ENCODE measurements around the gene STEAP1B.

STEAP1B gene

GRCh38 chr7:22397981-22398380, 102.0 kb downstream of the STEAP1B start:
- no peak for DNase-seq

- DNase-seq = no peak
Measured at GRCh38 chr7:22395222-22395621, 104.8 kb downstream of the STEAP1B start.

GRCh38 chr7:22394739-22395138, 105.2 kb downstream of the STEAP1B start:
- no peak for DNase-seq

- DNase-seq = no peak
Measured at GRCh38 chr7:22393913-22394729, 105.9 kb downstream of the STEAP1B start.

GRCh38 chr7:22390516-22390915, 109.5 kb downstream of the STEAP1B start:
- no peak for DNase-seq

DNA sequence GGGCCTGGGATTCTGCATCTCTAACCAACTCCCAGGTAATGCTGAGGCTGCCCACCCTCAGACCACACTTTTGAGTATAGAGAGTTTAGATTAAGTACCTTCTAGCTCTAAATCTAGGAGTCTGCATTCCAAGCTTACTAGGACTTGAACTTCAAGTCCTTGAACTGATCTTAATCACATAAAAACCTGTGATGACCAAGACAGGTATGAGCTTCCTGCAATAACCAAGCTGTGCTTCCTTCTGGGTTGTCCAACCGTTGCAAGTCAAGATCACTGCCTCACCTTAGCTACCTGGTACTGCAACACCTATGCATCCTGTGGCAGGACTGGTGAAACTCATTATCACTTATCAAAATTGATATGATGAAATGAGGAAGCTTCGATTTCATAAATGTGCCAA, 110.1 kb downstream of the STEAP1B start:
- DNase-seq = no peak

DNA sequence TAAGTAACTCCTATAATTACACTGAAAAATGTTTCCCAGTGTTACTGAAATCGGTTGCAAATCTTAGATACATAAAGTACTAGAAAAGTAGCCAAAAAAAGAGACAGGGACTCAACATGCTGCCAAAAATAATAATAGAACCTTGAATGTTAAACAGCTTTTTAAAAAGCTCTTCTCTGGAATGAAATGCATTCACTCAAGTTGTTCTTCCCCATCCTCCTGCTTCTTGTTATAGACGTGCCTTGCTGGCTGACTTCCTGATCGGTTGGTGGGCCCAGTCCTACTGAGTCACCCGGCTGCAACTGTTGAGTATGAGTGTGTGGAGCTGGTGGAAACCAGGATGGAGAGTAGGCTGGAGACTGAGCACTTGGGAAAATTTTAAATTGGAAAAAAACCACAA, 112.4 kb downstream of the STEAP1B start:
- DNase-seq = no peak

GRCh38 chr7:22386865-22387264, 113.1 kb downstream of the STEAP1B start:
- no peak for DNase-seq

GRCh38 chr7:22386206-22386858, 113.7 kb downstream of the STEAP1B start:
- DNase-seq = no peak

GRCh38 chr7:22385326-22385725, 114.7 kb downstream of the STEAP1B start:
- DNase-seq = no peak

DNA sequence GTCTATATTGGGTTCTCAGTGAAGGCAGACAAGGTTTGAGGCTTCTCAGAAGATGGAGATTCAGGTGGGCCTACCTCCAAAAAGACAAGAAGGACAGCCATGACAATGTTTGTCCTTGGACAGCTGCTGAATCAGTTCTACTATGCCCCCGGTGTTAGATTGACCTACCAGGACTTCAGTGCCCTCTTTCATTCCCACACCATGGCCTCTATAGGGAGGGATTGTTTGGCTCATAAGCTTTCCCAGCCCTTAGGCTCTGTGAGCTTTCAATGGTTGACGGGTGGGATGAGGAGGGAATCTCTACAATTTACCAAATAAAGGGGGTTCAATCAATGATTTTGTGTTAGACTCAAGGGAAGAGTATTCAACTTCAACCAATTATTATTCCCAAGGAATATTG, 119.7 kb downstream of the STEAP1B start:
- no peak for DNase-seq

- DNase-seq = no peak
Measured at GRCh38 chr7:22378199-22378980, 121.6 kb downstream of the STEAP1B start.

DNA sequence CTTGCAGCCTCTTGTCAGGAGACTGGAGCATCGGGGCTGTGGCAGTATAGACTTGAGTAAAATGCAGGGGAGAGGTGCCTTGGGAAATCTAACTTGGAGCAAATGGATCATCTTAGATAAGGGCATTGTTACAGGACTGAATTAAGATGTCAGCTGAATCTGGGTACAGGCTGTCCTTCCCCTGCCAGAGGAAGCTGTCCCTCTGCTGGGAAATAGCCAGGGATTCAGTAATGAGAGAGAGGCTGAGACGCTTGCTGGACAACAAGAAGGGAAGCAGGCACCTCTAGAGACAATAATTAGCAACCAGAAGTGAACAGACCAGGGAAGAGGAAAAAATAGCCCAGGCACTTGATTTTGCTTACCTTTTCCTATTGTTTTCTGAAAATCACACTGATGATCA, 122.3 kb downstream of the STEAP1B start:
- no peak for DNase-seq

DNA sequence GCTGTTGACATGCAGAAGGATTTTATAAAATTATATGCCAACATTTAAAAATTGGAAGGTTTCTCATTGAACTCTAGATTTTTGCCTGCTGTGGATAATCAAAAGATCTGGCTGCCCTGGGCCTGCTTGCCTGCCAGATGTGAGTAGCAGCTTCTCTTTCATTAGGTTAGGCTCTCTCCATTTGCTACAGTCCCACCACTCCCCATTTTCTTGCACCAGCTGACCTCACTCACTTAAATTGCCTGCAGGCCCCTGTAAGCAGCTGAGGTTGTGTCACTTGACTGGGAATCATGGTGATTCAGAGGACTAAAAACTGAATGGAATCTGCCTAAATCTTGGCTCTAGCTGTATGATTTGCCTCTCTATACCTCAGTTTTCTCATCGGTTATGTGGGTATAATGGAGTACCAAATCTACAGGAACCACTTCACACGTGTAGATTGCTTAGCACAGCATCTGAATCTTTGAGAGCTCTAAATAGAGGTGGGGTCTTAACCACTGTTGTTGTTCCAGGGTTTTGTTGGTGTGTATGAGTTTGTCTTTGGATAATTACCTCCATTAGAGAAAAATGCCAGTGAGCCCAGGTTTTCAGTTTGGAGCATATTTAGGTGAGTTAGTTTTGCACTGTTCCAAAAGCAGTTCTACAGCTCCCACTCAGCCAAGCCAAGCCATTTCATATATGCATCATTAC, 124.5 kb downstream of the STEAP1B start:
- no peak for DNase-seq

GRCh38 chr7:22373911-22374310, 126.1 kb downstream of the STEAP1B start:
- DNase-seq = no peak

DNA sequence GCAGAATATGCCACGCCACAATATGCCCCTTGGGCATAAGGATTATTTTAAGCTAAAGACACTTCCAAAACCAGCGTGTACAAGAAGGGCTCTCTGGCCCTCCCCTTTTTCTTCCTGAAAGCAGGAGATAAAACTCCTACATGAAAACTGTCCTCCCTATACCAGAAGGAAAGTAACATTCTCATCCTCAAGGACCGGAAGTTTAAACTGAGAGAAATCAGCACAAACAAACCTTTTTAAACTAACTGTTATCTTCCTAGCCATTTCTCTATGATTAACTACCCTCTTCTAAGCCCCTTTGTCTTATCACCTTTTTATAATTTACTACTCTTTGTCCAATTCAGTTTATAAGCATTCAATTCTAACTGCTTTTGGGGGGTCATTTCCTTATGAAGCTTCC, 126.6 kb downstream of the STEAP1B start:
- DNase-seq = no peak

DNA sequence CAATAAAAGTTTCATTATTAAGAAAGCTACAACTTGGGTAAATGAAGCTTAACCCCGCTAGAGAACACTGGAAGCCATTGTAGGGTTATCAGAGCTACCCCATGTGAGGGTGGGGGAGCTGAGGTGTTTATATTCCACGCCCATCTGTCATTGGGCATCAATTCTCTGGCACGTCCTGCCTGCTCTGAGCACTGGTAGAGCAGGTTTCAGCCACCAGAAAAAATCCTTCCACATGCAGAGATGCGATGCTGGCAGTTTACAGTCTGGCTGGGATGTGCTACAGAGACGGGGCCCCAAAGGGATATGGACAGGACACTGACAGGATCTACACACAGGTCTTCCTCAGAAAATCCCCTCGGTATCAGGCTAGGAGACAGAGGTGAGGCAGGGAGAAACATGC, 127.1 kb downstream of the STEAP1B start:
- DNase-seq = no peak

GRCh38 chr7:22371878-22372277, 128.1 kb downstream of the STEAP1B start:
- no peak for DNase-seq

Measured in suppressor macrophage treated with lipopolysaccharide for 4 hours (primary cell).